Right ventricle myocardium inferior (tissue), 1 donor: ENCODE results near the gene KCNK18. TPM values are rescaled to one million over a fixed set of nuclear protein-coding genes. Genes with fewer than 3 reads are reported as not detected.
A peak's percentile ranks its signal among the peaks of the same experiment; 100 is the strongest.
"Not testable (repeated sequence)": the region's sequence is repeated elsewhere in the genome, so short reads cannot be mapped to it uniquely, and the experiment has no call there.

Experiments
- ATAC-seq: fragments of 200-7000 bp; cut with Tn5 transposase; one replicate; pipeline ENCODE4 v1.9.1; 2020; ENCODE audit warnings: mild to moderate bottlenecking, moderate library complexity
- DNase-seq: peaks from one replicate; pipeline ENCODE4 v3.0.0; 2021; ENCODE audit errors: missing footprints
- intact Hi-C: fragments of 100-400 bp; cut with DNase I; formaldehyde crosslinking; loops from one replicate; pipeline ENCODE4 v1.11.0; 2022
- total RNA-seq: library from RNA; stranded (reverse); fragmentation: NEBNext Ultra II Directional; extraction: Animal tissue kit (Norgen Biotek cat#: 25700); gene quantifications from one replicate; pipeline ENCODE4 v1.2.1, GENCODE V29; 2021
- donor health status: DM: no; HTN: yes; CAD: no; lungs with severe emphysema.

KCNK18 gene
- total RNA-seq, 1 donor from 2014 or later = not detected

GRCh38 chr10:117168729-117169128, 28.6 kb upstream of the KCNK18 start:
- ATAC-seq (no peak), DNase-seq (no peak)
- intact Hi-C loops = no loop called here

- DNase-seq = no peak
- intact Hi-C loops = no loop called here
- ATAC-seq = no peak
These were observed 27.8 kb upstream of the KCNK18 start for GRCh38 chr10:117169480-117169879.

- DNase-seq = no peak
- intact Hi-C loops = loop anchor here (5.0 kb wide), 1 partner anchor 493 kb away; no protein-coding TSS in a partner anchor
- no peak for ATAC-seq
These were observed 27.0 kb upstream of the KCNK18 start for GRCh38 chr10:117170244-117170643.

GRCh38 chr10:117174439-117175214, 22.7 kb upstream of the KCNK18 start:
- DNase-seq = peak; percentile 87
- ATAC-seq = peak; percentile 81
- intact Hi-C loops = loop anchor here (5.0 kb wide), 1 partner anchor 497 kb away; no protein-coding TSS in a partner anchor

- DNase-seq (peak; percentile 80), ATAC-seq (peak; percentile 47)
- intact Hi-C loops = no loop called here
These were observed 21.9 kb upstream of the KCNK18 start for GRCh38 chr10:117175215-117175900.

- ATAC-seq = peak; percentile 58
- intact Hi-C loops = loop anchor here (2.0 kb wide), 1 partner anchor 379 kb away; no protein-coding TSS in a partner anchor
- DNase-seq = peak; percentile 79
These were observed 21.3 kb upstream of the KCNK18 start for GRCh38 chr10:117175901-117176534.

- DNase-seq (no peak), ATAC-seq (no peak)
- intact Hi-C loops = no loop called here
These were observed 19.1 kb upstream of the KCNK18 start for GRCh38 chr10:117178190-117178589.

GRCh38 chr10:117184296-117184695, 13.0 kb upstream of the KCNK18 start:
- DNase-seq = no peak
- intact Hi-C loops = no loop called here
- no peak for ATAC-seq

- no peak for ATAC-seq
- no peak for DNase-seq
- intact Hi-C loops = no loop called here
These were observed 12.5 kb upstream of the KCNK18 start for GRCh38 chr10:117184821-117185220.

GRCh38 chr10:117185817-117186216, 11.5 kb upstream of the KCNK18 start:
- ATAC-seq, DNase-seq, intact Hi-C loops: not testable (repeated sequence)

GRCh38 chr10:117186832-117187615, 10.3 kb upstream of the KCNK18 start:
- no peak for ATAC-seq
- intact Hi-C loops = no loop called here
- no peak for DNase-seq

GRCh38 chr10:117188371-117188770, 8.9 kb upstream of the KCNK18 start:
- intact Hi-C loops = no loop called here
- ATAC-seq (no peak), DNase-seq (no peak)

- ATAC-seq (no peak), DNase-seq (no peak)
- intact Hi-C loops = no loop called here
These were observed 7.7 kb upstream of the KCNK18 start for GRCh38 chr10:117189557-117189956.

GRCh38 chr10:117198088-117198487, 799 bp downstream of the KCNK18 start:
- no peak for DNase-seq
- intact Hi-C loops = no loop called here
- no peak for ATAC-seq

- intact Hi-C loops = no loop called here
- no peak for ATAC-seq
- no peak for DNase-seq
These were observed 4.5 kb downstream of the KCNK18 start for GRCh38 chr10:117201826-117202225.

- ATAC-seq (no peak), DNase-seq (no peak)
- intact Hi-C loops = no loop called here
These were observed 7.0 kb downstream of the KCNK18 start for GRCh38 chr10:117204316-117204715.

- no peak for ATAC-seq
- intact Hi-C loops = loop anchor here (10.0 kb wide), 3 partner anchors 233 to 1243 kb away; no protein-coding TSS in a partner anchor
- no peak for DNase-seq
These were observed 14.9 kb downstream of the KCNK18 start for GRCh38 chr10:117212176-117212575.

GRCh38 chr10:117214401-117214800, 17.1 kb downstream of the KCNK18 start:
- intact Hi-C loops = loop anchor here (10.0 kb wide), 3 partner anchors 230 to 1240 kb away; no protein-coding TSS in a partner anchor
- no peak for DNase-seq

GRCh38 chr10:117215079-117215478, 17.8 kb downstream of the KCNK18 start:
- no peak for ATAC-seq

More at GRCh38 chr10:117214401-117214800, 17.1 kb downstream of the KCNK18 start:
- ATAC-seq = no peak

More at GRCh38 chr10:117215079-117215478, 17.8 kb downstream of the KCNK18 start:
- intact Hi-C loops = loop anchor here (5.0 to 10.0 kb wide), 5 partner anchors 102 to 1240 kb away; partner anchors contain the start of gene PDZD8
- DNase-seq = no peak
